ENCODE results near the gene NEK8.

DNA sequence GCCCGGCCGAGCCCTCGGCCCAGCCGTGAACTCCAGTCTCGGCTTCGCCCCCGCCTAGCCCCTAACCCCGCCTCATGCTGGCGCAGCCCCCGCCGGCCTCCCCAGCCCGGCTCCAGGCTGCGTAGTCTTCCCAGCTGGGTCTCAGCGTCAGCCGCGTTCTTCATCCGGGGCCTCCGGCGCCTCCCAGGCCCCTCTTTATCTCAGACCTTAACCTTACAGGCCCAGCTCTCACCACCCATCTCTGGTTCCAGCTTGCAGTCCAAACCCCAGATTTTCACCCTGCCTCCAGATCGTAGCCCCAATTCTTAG lies 16.9 kb upstream of the NEK8 start, which contains the start of gene PROCA1:
- TF ChIP-seq, protein P1, sequence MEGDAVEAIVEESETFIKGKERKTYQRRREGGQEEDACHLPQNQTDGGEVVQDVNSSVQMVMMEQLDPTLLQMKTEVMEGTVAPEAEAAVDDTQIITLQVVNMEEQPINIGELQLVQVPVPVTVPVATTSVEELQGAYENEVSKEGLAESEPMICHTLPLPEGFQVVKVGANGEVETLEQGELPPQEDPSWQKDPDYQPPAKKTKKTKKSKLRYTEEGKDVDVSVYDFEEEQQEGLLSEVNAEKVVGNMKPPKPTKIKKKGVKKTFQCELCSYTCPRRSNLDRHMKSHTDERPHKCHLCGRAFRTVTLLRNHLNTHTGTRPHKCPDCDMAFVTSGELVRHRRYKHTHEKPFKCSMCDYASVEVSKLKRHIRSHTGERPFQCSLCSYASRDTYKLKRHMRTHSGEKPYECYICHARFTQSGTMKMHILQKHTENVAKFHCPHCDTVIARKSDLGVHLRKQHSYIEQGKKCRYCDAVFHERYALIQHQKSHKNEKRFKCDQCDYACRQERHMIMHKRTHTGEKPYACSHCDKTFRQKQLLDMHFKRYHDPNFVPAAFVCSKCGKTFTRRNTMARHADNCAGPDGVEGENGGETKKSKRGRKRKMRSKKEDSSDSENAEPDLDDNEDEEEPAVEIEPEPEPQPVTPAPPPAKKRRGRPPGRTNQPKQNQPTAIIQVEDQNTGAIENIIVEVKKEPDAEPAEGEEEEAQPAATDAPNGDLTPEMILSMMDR (IDR thresholded peaks at IDR 0.05) = no peak
- no peak for TF ChIP-seq POLR2AphosphoS5 (IDR thresholded peaks at IDR 0.05)
- TF ChIP-seq POLR2A (IDR thresholded peaks at IDR 0.05) = no peak
